SK-N-SH treated with all-trans-retinoic acid at 6 μM for 48 hours (cell line): Measurements from ENCODE around the gene FAM118A.

ENCODE experiments used
- ATAC-seq: fragments of 200-7000 bp; cut with Tn5 transposase; 3 replicates; pipeline ENCODE4 v1.9.1; 2020; ENCODE audit warnings: mild to moderate bottlenecking, moderate library complexity
- ARNTL ChIP-seq: fragments of 450-650 bp; formaldehyde crosslinking; IDR thresholded peaks from 2 replicates; pipeline ENCODE4 v1.5.0; 2020; ENCODE audit warnings: low read depth, mild to moderate bottlenecking, moderate library complexity, borderline replicate concordance
- BACH2 ChIP-seq: fragments of 250-450 bp; sonication (Bioruptor Pico); IDR thresholded peaks from 2 replicates; pipeline ENCODE4 v1.9.0; 2021; ENCODE audit warnings: mild to moderate bottlenecking, borderline replicate concordance
- CSDC2 ChIP-seq: fragments of 250-450 bp; sonication (Bioruptor Pico); IDR thresholded peaks from 2 replicates; pipeline ENCODE4 v1.5.0; 2020; ENCODE audit warnings: mild to moderate bottlenecking, moderate library complexity
- CSRNP3 ChIP-seq: fragments of 250-450 bp; sonication (Bioruptor Pico); IDR thresholded peaks from 2 replicates; pipeline ENCODE4 v1.5.1; 2021; ENCODE audit warnings: mild to moderate bottlenecking, moderate library complexity
- ESRRG ChIP-seq: fragments of 250-450 bp; sonication (Bioruptor Pico); IDR thresholded peaks from 2 replicates; pipeline ENCODE4 v1.6.1; 2021; ENCODE audit warnings: mild to moderate bottlenecking
- GLIS3 ChIP-seq: fragments of 250-450 bp; sonication (Bioruptor Pico); IDR thresholded peaks from 2 replicates; pipeline ENCODE4 v1.5.0; 2020; ENCODE audit warnings: mild to moderate bottlenecking, moderate library complexity
- ISL1 ChIP-seq: fragments of 250-450 bp; sonication (Bioruptor Pico); IDR thresholded peaks from 2 replicates; pipeline ENCODE4 v2.1.2; 2022; ENCODE audit warnings: mild to moderate bottlenecking, moderate library complexity
- OSR1 ChIP-seq: fragments of 250-450 bp; sonication (Bioruptor Pico); IDR thresholded peaks from 2 replicates; pipeline ENCODE4 v1.8.0; 2022; ENCODE audit warnings: moderate library complexity, mild to moderate bottlenecking, inconsistent platforms
- PPARA ChIP-seq: fragments of 250-450 bp; sonication (Bioruptor Pico); IDR thresholded peaks from 2 replicates; pipeline ENCODE4 v1.5.0; 2020; ENCODE audit warnings: mild to moderate bottlenecking, borderline replicate concordance
- RARB ChIP-seq: fragments of 250-450 bp; sonication (Bioruptor Pico); IDR thresholded peaks from 2 replicates; pipeline ENCODE4 v1.8.0; 2021; ENCODE audit warnings: mild to moderate bottlenecking, moderate library complexity
- SNAI2 ChIP-seq: fragments of 250-450 bp; sonication (Bioruptor Pico); IDR thresholded peaks from 2 replicates; pipeline ENCODE4 v1.5.0; 2020; ENCODE audit warnings: mild to moderate bottlenecking, moderate library complexity
- TCF4 ChIP-seq: fragments of 250-450 bp; sonication (Bioruptor Pico); IDR thresholded peaks from 2 replicates; pipeline ENCODE4 v1.8.0; 2021; ENCODE audit warnings: mild to moderate bottlenecking, moderate library complexity, borderline replicate concordance
- TSHZ2 ChIP-seq: fragments of 250-450 bp; sonication (Bioruptor Pico); IDR thresholded peaks from 2 replicates; pipeline ENCODE4 v1.5.0; 2020; ENCODE audit warnings: mild to moderate bottlenecking, moderate library complexity
- ZFP3 ChIP-seq: fragments of 250-450 bp; sonication (Bioruptor Pico); IDR thresholded peaks from 2 replicates; pipeline ENCODE4 v1.5.0; 2020; ENCODE audit warnings: mild to moderate bottlenecking, moderate library complexity
- ZFP30 ChIP-seq: fragments of 450-650 bp; formaldehyde crosslinking; IDR thresholded peaks from 2 replicates; pipeline ENCODE4 v1.5.0; 2022; ENCODE audit warnings: mild to moderate bottlenecking, moderate library complexity
- ZNF565 ChIP-seq: fragments of 450-650 bp; formaldehyde crosslinking; conservative IDR thresholded peaks from 2 replicates; pipeline ENCODE4 v1.5.0; 2020; ENCODE audit warnings: low read depth, mild to moderate bottlenecking, moderate library complexity
- ZNF70 ChIP-seq: fragments of 450-650 bp; formaldehyde crosslinking; IDR thresholded peaks from 2 replicates; pipeline ENCODE4 v1.5.0; 2020; ENCODE audit warnings: mild to moderate bottlenecking, moderate library complexity
- ZNF8 ChIP-seq: fragments of 450-650 bp; formaldehyde crosslinking; IDR thresholded peaks from 2 replicates; pipeline ENCODE4 v1.5.0; 2020; ENCODE audit warnings: mild to moderate bottlenecking, moderate library complexity
- TF ChIP-seq, protein P1 (sequence below): fragments of 250-450 bp; sonication (Bioruptor Pico); IDR thresholded peaks from 2 replicates; pipeline ENCODE4 v1.5.1; 2020; ENCODE audit warnings: low read depth, mild to moderate bottlenecking, moderate library complexity
- TF ChIP-seq, protein P2 (sequence below): fragments of 250-450 bp; sonication (Bioruptor Pico); IDR thresholded peaks from 2 replicates; pipeline ENCODE4 v1.8.0; 2021; ENCODE audit warnings: low read depth, mild to moderate bottlenecking, moderate library complexity, borderline replicate concordance

FAM118A gene

GRCh38 chr22:45334528-45334927 is 24.8 kb downstream of the FAM118A start (continued):
- TF ChIP-seq, protein P1, sequence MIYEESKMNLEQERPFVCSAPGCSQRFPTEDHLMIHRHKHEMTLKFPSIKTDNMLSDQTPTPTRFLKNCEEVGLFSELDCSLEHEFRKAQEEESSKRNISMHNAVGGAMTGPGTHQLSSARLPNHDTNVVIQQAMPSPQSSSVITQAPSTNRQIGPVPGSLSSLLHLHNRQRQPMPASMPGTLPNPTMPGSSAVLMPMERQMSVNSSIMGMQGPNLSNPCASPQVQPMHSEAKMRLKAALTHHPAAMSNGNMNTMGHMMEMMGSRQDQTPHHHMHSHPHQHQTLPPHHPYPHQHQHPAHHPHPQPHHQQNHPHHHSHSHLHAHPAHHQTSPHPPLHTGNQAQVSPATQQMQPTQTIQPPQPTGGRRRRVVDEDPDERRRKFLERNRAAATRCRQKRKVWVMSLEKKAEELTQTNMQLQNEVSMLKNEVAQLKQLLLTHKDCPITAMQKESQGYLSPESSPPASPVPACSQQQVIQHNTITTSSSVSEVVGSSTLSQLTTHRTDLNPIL = no peak
- TF ChIP-seq, protein P2, sequence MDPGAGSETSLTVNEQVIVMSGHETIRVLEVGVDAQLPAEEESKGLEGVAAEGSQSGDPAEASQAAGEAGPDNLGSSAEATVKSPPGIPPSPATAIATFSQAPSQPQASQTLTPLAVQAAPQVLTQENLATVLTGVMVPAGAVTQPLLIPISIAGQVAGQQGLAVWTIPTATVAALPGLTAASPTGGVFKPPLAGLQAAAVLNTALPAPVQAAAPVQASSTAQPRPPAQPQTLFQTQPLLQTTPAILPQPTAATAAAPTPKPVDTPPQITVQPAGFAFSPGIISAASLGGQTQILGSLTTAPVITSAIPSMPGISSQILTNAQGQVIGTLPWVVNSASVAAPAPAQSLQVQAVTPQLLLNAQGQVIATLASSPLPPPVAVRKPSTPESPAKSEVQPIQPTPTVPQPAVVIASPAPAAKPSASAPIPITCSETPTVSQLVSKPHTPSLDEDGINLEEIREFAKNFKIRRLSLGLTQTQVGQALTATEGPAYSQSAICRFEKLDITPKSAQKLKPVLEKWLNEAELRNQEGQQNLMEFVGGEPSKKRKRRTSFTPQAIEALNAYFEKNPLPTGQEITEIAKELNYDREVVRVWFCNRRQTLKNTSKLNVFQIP = no peak
- TF ChIP-seq, all 23 proteins: peak for 0

DNA sequence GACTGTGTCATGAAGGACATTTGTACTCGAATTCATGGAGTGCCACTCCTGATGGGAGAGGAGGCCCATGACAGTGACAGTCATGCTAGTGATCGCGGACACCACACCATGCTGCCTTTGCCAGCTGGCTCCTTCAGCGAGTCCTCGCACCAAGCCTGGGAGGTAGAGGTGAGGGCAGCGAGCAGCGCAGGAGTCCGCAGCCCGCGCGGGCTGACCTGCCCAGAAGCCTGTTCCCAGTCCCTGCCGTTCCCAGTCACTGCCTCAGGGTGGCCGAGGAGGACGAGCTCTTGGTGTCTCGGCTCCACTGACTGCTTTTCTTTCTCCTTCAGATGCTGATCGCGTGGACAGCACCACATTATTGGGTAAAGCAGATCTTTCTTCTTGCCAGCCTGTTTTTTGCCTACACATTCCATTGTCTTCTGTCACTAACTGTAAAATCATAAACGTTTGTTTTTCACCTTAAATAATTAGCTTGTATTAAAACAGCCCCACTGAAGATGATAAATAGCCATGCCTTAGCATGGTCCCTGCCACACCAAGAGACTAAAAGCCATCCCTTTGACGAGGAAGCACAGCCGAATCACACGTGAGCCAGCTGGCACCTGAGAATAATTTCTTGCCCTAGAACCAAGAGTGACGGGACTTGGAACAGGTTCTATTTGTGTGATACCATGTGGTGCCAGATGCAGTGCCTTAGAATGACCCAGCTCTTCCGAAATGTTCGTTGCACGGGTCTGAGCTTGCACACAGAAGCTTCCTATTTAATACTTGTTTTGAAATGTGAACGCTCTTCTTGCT is 25.5 kb downstream of the FAM118A start:
- no peak for TF ChIP-seq PPARA (CRISPR knock-in tag)
- TF ChIP-seq, protein P1 = no peak
- no peak for TF ChIP-seq ESRRG (CRISPR knock-in tag)
- no peak for TF ChIP-seq CSRNP3
- no peak for TF ChIP-seq ZNF70 (CRISPR knock-in tag)
- no peak for TF ChIP-seq ZFP30
- no peak for TF ChIP-seq GLIS3 (CRISPR knock-in tag)
- no peak for TF ChIP-seq CSDC2 (CRISPR knock-in tag)
- TF ChIP-seq ZFP3 (CRISPR knock-in tag) = no peak
- TF ChIP-seq BACH2 (CRISPR knock-in tag) = no peak
- TF ChIP-seq ZNF565 (CRISPR knock-in tag) = no peak
- no peak for TF ChIP-seq ISL1 (CRISPR knock-in tag)
- no peak for TF ChIP-seq TSHZ2
- no peak for TF ChIP-seq ARNTL
- no peak for TF ChIP-seq ZNF8 (CRISPR knock-in tag)
- TF ChIP-seq TCF4 = no peak
- ATAC-seq = no peak

DNA sequence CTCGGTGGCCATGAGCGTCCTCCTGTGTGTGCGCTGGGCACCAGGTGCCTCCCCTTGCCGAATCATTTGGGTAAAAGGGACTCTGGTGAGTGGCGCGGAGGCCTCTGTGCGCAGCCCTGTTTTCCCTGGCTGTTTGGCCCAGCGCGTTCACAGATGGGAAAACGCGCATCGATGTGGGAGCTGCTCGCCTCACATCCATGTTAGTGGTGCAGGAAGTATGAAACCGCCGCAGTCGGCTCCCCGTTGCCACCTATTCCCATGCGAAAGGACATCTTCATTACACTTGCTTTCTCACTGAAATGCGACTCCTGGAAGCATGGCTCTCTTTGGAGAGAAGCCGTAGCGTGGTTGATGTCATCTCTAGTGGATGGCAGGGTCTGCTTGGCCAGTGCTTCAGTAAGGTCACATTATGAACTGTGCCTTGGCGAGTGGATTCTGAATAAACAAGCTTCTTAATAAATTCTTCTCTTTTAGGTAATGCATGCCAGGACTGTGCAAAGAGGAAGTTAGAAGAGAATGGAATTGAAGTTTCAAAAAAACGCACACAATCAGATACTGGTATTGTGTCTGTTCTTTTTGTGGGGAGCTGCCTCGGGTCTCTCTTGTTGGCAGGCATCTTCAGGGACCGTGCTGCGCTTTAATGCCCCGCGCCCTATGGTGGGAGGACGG is 26.3 kb downstream of the FAM118A start:
- no peak for ATAC-seq
- TF ChIP-seq ZNF565 (CRISPR knock-in tag) (no peak), ARNTL (no peak), ESRRG (CRISPR knock-in tag) (no peak), PPARA (CRISPR knock-in tag) (no peak), SNAI2 (no peak), TCF4 (no peak), TSHZ2 (no peak), OSR1 (CRISPR knock-in tag) (no peak), BACH2 (CRISPR knock-in tag) (no peak), ZNF8 (CRISPR knock-in tag) (no peak), RARB (CRISPR knock-in tag) (no peak), CSRNP3 (no peak), ISL1 (CRISPR knock-in tag) (no peak), GLIS3 (CRISPR knock-in tag) (no peak), ZNF70 (CRISPR knock-in tag) (no peak)
